Measurements from ENCODE around the gene TLL1.

DNA sequence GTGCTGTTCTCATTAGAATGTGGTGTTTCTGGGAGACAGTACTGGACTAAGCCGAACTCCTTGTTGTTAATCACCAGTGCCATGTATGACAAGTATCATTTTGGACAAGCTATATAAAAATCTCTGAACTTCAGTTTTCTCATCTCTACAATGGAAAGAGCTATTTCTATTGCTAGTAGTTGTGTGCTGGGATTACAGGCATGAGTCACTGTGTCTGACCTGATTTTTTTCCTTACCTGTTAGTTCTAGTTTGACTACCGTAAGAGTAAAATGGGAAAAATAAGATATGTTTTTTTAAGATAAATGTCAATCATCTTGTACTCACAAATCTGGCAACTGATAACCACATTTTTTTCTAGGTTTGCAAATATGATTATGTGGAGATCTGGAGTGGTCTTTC is 192.3 kb downstream of the TLL1 start:
- TF ChIP-seq, protein P1, sequence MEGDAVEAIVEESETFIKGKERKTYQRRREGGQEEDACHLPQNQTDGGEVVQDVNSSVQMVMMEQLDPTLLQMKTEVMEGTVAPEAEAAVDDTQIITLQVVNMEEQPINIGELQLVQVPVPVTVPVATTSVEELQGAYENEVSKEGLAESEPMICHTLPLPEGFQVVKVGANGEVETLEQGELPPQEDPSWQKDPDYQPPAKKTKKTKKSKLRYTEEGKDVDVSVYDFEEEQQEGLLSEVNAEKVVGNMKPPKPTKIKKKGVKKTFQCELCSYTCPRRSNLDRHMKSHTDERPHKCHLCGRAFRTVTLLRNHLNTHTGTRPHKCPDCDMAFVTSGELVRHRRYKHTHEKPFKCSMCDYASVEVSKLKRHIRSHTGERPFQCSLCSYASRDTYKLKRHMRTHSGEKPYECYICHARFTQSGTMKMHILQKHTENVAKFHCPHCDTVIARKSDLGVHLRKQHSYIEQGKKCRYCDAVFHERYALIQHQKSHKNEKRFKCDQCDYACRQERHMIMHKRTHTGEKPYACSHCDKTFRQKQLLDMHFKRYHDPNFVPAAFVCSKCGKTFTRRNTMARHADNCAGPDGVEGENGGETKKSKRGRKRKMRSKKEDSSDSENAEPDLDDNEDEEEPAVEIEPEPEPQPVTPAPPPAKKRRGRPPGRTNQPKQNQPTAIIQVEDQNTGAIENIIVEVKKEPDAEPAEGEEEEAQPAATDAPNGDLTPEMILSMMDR (IDR thresholded peaks at IDR 0.05 in 4 of 5, conservative IDR thresholded peaks at IDR 0.05 in 1 of 5), result no peak
- TF ChIP-seq POLR2A (IDR thresholded peaks at IDR 0.05), result no peak

All from gastrocnemius medialis (tissue), 4 donors.